HG03108 (cell line): ENCODE results near the gene PTPA.
"Not testable (repeated sequence)": the region's sequence is repeated elsewhere in the genome, so short reads cannot be mapped to it uniquely, and the experiment has no call there.

Experiments
- ATAC-seq: cut with Tn5 transposase; IDR thresholded peaks from one replicate; pipeline ENCODE4 v1.9.1; 2021; ENCODE audit warnings: moderate library complexity; ENCODE audit not compliant: unreplicated experiment

The PTPA gene

DNA sequence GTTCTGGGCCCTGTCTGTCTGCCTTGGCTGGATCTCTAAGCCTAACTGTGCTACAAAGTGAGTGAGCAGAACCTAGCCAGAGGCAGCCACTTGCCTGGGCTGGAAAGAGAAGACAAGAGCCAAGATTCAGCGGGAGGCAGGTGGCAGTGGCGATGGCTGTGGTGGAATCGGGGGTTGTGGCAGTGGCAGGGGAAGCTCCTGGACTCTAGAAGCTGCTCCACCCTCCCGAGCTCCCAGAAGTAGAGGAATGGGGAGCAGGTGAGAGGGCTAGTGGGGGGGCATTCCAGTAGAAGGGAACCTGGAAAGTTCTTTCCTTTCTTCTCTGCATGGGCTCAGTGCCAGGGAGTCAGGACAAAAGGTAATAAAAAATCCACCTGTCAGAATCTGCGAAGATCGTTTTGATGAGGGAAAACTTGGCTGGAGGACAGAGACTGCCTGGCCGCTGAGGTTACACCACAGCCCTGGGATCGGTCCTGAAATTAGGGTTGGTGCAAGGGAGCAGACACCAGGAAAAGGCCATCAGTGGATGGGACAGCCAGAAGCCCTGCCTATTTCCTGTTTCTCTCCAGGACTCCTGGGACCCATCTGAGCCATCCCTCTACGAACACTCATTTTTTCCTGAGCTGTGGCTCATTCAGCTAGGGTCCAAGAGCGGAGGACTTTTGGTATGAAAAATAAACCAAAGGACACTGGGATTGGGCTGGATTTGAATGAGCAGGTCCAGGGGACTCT, 2.2 kb upstream of the PTPA start:
- ATAC-seq, result no peak

DNA sequence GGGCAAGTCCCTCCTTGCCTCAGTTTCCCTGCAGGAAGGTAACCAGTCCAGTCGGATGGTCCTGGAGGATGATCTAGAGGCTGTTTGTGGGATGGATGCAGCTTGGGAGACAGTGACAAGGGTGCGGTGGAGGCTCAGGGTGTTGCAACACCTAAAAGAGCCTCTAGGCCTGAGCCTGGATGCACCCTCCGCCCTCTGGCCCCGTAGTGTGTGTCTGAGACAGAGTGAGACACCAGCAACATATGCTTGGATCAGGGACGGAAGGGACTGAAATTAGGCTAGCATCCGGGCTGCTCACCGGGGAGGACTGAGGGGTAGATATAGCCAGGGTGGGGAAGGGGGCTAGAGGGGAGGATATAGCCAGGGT, 1.7 kb upstream of the PTPA start:
- no peak for ATAC-seq

DNA sequence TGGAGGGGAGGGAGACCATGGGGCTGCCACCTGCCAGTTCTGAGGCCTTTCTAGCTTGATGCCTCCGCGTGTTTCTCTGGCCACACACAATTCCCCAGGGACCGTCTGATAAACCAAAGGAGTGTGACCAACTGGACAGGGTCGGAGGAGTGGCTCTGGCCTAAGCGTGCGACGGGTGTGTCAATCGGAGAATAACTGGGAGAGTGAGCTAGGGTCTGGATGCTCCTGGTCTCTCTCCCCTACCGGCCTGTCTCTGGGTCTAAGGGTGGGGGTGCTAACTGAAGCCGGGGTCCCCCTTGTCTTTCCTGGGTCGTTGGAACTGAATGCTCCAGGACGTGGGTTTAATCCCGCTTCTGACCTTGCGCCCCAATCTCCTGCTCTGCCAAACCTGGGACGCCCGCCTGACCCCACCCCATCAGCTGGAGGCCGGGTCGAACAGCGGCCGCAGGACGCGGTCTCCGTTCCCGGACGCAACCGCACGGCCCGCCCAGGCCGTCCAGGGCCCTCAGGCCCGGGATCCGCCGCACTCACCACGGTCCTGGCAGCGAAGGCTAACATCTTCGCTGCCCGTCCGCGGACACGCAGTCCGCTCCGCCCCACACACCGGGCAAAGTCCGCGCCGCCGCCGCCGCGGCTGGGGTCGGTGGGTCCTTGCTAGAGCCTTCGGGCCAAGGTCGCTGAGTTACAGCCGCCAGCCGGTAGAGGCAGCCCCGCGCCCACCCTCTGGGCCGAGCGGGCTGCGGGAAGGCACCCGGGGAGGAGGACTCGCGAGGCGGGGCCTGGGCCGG, 1.1 kb upstream of the PTPA start:
- ATAC-seq, result peak; percentile 1

- no peak for ATAC-seq
These were observed 425 bp downstream of the PTPA start for GRCh38 chr9:129111528-129112151.

- ATAC-seq, result not testable (repeated sequence)
These were observed 1.3 kb downstream of the PTPA start for GRCh38 chr9:129112526-129112925.

DNA sequence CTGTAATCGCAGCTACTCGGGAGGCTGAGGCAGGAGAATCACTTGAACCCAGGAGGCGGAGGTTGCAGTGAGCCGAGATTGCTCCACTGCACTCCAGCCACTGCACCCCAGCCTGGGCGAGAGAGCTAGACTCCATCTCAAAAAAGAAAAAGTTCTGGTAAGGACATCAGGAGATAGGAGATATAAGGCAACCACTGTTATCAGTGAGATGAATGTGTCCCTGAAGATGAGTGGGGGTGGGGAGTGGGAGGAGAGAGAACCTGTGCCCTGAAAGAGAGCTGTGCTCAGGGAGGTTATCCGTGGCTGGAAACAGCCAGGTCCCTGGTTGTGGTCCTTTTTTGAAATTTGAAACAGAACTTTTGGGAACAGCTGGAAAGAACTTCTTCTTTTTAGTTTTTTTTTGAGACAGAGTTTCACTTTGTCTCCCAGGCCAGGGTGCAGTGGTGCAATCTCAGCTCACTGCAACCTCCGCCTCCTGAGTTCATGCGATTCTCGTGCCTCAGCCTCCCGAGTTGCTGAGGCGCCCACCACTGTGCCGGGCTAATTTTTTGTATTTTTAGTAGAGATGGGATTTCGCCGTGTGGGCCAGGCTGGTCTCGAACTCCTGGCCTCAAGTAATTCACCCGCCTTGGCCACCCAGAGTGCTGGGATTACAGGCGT, 2.6 kb downstream of the PTPA start:
- no peak for ATAC-seq

DNA sequence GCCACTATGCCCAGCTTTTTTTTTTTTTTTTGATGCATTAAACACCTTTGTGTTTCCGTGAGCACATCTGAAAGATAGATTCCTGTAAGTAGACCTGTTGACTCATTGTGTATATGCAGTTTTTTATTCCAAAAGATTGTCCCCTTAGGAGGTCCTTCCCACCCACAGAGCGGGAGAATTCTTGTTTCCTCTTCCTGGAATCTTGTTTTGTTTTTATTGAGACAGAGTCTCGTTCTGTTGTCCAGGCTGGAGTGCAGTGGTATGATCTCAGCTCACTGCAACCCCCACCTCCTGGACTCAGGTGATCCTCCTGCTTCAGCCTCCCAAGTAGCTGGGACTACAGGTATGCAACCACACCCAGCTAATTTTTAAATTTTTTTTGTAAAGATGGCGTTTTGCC, 7.6 kb downstream of the PTPA start:
- no peak for ATAC-seq

GRCh38 chr9:129121483-129121882, 10.3 kb downstream of the PTPA start:
- ATAC-seq, result no peak

DNA sequence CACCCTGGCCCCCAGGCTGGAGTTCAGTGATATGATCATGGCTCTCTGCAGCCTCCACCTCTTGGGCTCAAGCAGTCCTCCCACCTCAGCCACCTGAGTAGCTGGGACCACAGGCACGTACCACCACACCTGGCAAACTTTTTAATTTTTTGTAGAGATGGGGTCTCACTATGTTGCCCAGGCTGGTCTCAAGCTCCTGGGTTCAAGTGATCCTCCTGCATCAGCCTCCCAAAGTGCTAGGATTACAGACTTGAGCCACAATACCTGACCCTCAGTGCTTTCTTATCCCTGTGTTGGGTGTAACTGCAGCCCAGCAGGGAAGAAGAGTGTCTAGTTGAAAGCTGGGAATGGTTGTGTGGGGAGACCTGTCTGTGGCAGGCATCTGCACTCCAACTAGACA, 10.9 kb downstream of the PTPA start:
- ATAC-seq, result no peak

DNA sequence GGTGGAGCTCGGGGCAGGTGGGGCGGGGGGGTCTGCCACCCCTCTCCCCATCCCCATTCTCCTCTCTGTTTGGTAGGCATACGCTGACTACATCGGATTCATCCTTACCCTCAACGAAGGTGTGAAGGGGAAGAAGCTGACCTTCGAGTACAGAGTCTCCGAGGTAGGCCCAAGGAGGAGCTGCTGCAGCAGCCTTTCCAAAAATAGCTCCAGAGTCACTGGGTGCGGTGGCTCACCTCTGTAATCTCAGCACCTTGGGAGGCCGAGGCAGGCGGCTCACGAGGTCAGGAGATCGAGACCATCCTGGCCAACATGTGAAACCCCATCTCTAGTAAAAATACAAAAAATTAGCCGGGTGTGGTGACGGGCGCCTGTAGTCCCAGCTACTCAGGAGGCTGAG, 11.8 kb downstream of the PTPA start:
- ATAC-seq, result not testable (repeated sequence)

- no peak for ATAC-seq
These were observed 13.4 kb downstream of the PTPA start for GRCh38 chr9:129124506-129125069.

GRCh38 chr9:129125478-129125877, 14.3 kb downstream of the PTPA start:
- ATAC-seq, result no peak

DNA sequence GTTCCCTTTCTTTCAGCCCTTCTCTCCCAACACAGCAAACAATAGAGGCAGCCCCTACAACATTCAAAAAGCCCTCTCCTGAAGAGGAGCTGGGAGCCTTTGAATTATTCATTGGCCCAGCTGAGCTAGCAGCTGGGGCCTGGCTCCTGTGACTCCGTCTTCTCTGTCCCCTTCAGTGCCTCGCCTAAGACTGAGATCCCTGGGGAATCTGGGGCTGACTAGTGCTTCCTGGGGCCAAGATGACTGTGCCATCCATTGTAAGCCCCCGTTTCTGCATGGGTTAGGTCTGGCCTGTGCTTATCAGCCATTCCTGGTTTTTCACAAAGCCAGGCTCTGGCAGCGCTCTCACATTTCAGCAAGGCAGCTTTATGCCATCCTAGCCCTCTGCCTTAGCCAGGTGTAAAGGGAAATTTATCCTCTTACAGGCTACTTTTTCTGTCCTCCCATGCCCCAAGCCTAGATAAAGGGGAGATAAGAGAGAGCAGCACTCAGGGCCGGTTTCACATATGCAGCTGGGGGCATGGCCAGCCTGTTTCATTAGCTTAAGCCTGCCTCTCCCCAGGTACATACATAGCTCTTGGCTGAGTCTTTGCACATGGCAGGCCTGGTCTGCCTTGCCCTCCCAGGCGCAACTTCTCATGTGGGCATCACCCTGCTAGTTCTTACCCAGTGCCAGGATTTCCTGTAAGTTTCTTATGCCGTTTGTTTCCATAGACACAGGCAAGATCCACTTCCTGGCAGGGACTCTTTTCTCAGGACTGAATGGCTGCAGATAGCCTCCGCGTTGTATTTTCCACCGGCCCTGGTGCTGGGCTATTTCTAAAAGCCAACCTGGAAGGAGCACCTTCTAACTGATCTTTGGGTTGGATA, 15.8 kb downstream of the PTPA start:
- no peak for ATAC-seq

DNA sequence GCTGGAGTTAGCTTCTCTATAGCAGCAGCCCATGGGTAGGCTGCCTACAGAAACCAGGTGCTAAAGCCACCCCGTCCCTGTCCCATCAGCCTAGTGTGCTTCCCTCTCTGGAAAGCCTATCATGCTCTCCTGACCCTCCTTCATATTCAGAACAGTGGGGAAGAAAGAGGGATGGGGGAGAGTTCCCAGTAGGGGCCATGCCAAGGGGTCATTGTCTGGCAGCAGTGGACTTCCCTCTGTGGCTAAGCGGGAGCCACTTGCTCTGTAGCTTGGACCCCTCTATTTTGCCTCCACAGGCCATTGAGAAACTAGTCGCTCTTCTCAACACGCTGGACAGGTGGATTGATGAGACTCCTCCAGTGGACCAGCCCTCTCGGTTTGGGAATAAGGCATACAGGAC, 17.5 kb downstream of the PTPA start:
- ATAC-seq, result no peak

GRCh38 chr9:129130271-129130670, 19.1 kb downstream of the PTPA start:
- ATAC-seq, result not testable (repeated sequence)

- ATAC-seq, result no peak
These were observed 19.6 kb downstream of the PTPA start for GRCh38 chr9:129130791-129131190.

- ATAC-seq, result no peak
These were observed 20.3 kb downstream of the PTPA start for GRCh38 chr9:129131300-129132145.

GRCh38 chr9:129133082-129133481, 21.9 kb downstream of the PTPA start:
- no peak for ATAC-seq

DNA sequence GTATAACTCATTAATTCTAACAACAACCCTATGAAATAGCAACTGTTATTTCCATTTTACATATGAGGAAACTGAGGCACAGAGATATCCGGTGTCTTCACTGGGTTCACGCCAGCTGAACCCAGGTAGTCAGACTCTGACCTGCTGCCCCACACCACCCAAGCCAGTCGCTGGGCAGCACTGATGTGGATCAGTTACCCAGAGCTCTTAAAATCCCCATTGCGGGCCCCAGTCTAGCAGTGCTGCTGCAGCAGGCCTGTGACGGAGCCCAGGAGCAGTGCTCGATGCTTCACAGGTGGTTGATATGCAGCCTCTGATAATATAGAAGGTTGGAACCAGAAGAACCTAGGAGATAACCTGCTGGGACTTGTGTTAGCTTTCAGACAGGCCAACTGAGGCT, 24.3 kb downstream of the PTPA start:
- no peak for ATAC-seq
